NCI-H526 treated with DMSO at 0.1 percent for 48 hours (cell line): ENCODE data around the gene CEP20.

ENCODE experiments used
- DNase-seq: peaks from one replicate; lab custom pipeline; 2025; lab: John Stamatoyannopoulos, UW

CEP20 gene

DNA sequence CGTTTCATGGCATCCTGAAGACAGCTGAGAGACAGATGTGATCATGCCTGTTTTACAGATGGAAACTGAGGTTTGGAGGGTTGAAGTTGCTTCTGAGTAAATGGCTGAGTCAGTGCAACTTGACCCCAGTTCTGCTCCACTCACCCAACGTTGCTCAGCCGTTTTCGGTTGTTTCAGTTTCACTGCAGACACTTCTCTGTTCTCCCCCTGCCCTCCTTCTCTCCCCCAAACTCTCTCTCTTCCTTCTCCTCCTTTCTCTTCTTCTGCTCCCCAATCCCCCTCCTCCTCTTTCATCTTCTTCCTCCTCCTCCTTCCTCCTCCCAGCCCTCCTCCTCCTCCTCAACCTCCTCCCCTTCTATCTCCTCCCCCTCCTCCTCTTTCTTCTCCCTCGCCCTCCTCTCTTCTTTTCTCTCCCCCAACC lies 9.4 kb upstream of the CEP20 start:
- no peak for DNase-seq

GRCh38 chr16:15897121-15897780 lies 8.8 kb upstream of the CEP20 start:
- no peak for DNase-seq

GRCh38 chr16:15894571-15895374 lies 6.4 kb upstream of the CEP20 start:
- no peak for DNase-seq

GRCh38 chr16:15891508-15891907 lies 3.1 kb upstream of the CEP20 start:
- DNase-seq = no peak

DNA sequence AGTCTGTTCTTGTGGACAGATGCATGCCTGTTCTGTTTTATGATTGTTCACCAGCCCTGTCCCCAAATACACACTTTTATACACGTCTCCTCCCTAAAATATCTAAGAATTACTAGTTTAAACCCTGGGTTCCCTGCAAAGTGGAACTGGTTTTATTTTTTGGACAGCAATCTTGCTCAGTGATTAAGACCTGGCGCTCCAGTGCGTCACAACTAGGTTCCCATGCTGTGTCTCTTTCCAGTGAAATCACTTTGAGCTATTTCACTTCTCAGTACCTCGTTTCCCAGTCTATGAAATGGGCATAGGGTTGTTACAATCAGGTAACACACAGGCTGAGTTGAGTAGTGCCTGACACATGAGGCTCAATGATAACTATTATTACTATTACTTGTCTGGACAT lies 1.1 kb downstream of the CEP20 start:
- no peak for DNase-seq

DNA sequence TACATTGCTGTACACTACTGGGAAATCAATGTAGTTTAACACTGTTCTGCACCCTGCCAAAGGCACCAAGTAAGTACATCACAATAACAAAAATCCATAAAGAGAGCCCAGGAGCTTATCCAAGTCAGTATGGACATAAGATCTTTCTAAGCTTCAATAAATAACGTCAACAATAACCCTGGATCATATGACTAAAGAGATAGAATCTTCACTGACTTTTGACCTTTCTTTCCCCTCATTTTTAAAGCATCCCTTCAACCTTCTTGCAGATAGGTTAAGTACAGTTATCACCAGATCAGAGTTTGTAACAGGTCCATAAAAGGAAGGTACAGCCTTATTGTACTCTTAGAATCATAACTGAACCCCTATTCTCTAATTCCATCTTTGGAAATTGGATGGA lies 2.3 kb downstream of the CEP20 start:
- no peak for DNase-seq

DNA sequence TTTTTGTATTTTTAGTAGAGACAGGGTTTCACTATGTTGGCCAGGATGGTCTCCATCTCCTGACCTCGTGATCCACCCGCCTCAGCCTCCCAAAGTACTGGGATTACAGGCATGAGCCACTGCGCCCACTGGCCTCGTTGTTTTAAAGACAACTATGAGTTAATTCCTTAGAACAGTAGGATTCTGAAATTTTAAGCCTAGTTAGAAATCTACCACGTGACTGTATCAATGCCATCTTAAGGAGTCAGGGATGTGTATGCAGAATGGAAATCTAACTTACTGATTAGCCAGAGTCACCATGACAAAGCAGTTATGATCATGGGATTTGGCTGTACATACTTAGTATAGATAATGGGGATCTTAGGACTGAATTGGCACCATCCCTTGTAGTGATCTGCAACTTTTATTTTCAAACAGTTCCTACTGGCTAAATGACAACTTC lies 2.8 kb downstream of the CEP20 start:
- no peak for DNase-seq

- DNase-seq = no peak
Measured at GRCh38 chr16:15882563-15882962, 5.8 kb downstream of the CEP20 start.

GRCh38 chr16:15881794-15882379 lies 6.5 kb downstream of the CEP20 start:
- DNase-seq = no peak

DNA sequence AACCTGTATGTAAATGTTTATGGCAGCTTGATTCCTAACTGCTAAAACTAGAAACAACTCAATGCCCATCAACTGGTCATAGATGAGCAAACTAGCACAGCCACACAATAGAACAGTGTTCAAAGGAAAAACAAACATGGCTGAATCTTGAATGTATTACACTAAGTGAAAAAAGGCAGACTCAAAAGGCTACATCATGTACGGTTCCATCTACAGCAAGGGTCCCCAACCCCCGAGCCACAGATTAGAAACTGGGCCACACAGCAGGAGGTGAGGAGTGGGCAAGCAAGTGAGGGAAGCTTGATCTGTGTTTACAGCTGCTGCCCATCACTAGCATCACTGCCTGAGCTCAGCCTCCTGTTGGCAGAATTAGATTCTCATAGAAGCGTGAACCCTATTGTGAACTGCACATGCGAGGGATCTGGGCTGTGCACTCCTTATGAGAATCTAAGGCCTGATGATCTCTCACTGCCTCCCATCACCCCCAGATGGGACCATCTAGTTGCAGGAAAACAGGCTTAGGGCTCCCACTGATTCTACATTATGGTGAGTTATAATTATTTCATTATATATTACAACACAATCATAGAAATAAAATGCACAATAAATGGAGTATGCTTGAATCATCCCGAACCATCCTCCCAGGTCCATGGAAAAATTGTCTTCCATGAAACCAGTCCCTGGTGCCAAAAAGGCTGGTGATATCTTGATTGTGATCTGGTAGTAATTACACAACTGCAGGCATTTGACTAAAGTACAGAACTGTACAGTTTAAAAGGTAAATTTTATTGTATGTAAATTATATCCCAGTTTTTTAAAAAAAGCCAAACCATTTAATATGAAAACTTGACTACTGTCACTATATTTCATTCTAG lies 7.7 kb downstream of the CEP20 start:
- DNase-seq = no peak

GRCh38 chr16:15879255-15879811 lies 9.1 kb downstream of the CEP20 start:
- DNase-seq = no peak

DNA sequence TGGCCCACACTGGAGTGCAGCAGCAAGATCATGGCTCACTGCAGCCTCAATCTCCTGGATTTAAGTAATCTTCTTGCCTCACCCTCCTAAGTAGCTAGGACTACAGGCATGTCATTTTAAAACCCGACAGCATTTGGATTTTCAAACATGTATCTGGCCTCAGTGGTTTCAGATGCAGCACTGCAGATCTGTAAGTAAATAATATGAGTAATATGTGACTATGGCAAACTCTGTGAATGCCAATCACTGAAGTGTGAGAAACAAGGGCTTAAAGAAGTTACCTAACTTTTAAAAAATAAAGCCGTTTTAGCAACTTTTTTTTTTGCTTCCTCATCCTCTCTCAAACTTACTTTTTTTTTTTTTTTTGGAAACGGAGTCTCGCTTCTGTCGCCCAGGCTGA lies 11.9 kb downstream of the CEP20 start:
- DNase-seq = no peak

GRCh38 chr16:15874745-15875314 lies 13.6 kb downstream of the CEP20 start:
- DNase-seq = peak; percentile 10

- DNase-seq = no peak
Measured at GRCh38 chr16:15873737-15874136, 14.7 kb downstream of the CEP20 start.

DNA sequence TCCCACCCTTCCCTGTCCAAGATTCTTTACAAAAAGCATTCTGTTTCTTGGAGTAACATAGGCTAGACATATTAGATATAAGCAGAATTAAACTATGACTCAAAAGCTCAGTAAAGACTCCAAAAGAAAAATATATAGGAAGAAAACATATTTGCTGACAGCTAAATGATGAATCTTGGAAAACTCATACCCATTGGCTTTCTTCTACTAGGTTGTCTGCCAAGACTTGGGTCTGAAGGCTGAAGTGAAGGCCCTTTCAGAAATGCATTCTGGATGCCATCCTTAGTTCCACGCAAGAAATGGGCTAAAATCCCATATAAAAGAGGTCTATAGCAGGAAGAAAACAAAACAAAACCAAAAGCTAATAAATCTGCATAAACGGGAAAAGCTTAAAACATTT lies 15.1 kb downstream of the CEP20 start:
- DNase-seq = no peak

GRCh38 chr16:15870011-15870410 lies 18.4 kb downstream of the CEP20 start:
- no peak for DNase-seq

GRCh38 chr16:15866451-15866850 lies 22.0 kb downstream of the CEP20 start:
- DNase-seq = no peak

DNA sequence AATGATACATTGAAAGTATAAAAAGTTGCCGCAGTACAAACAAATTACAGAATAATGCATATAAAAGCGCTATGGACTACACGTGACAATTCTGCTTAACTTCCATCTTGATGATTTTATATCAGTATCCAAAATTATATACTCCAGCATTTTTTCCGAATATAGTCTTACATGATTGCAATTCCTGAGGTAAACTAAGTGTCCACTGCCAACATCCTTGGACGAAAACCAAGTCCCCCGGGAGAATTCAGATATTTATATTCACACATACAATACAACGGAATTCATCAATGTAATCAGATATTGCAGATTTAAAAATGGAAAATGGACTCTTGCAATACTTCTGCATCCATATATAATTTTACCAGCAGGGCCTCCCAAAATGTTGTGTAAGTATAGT lies 22.7 kb downstream of the CEP20 start:
- no peak for DNase-seq

- DNase-seq = no peak
Measured at GRCh38 chr16:15864939-15865338, 23.5 kb downstream of the CEP20 start.

DNA sequence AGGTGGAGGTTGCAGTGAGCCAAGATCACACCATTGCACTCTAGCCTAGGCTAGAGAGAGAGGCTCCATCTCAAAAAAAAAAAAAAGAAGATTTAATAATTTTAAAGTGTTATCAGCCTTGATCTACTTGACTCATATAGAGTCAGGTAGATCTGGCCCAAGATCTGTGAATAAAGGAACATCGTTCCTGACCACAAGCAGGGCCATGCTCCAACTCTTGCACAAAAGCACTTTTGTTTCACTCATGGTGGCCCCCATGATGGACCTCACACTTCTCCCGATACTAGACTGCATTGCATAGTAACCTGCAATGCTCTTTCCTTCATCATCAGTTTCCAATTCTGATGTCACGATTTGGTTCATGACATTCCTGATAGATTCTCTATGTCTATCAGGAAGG lies 26.4 kb downstream of the CEP20 start:
- DNase-seq = no peak

DNA sequence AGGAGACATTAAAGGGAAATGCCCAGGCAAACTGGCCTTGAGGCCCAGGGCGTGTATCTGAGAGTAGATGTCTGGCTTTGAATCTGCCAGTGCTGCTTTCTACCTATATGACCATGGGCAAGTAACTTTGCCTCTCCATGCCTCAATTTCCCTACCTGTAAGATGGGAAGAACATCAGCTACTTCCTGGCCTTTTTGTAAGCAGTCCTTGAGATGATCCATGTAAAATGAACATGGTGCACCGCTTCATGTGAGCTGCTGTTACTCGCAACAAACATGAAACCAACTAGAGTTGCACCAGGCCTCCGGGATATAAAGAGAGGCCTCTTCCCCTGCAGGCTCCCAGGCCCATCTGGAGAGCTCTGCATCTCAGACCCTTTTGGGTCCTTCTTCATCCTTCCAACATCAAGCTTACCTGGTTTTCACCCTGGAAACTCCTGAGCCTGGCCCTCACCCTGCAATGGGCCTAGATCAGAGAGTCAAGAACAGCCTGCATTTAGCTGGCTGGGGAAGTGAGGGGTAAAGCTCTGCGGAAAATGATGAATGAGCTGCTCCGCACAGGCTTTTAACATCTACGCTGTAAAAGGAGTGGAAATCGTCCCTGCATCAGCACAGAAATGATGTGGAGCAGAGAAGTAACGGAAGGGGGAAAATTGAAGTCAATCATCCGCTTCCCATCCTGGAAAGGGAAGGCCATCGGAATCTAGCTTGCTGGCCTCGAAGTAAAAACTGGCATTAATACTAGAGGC lies 29.3 kb downstream of the CEP20 start:
- DNase-seq = no peak
